ENCODE data around the gene ARL6IP5.

GRCh38 chr3:69085168-69085832 is 563 bp downstream of the ARL6IP5 start:
- no peak for TF ChIP-seq EP300 (IDR thresholded peaks at IDR 0.05)
- TF ChIP-seq POLR2A (IDR thresholded peaks at IDR 0.05), result no peak
- TF ChIP-seq CTCF (IDR thresholded peaks at IDR 0.05), result no peak
- no peak for TF ChIP-seq POLR2AphosphoS5 (IDR thresholded peaks at IDR 0.05)
